Adrenal gland (tissue), 12 donors: ENCODE results near the gene SMARCD3. TPM values are rescaled to one million over a fixed set of nuclear protein-coding genes. Genes with fewer than 3 reads are reported as not detected.

Experiments
- DNase-seq, 7 donors: peaks; one replicate each; pipeline ENCODE4 v3.0.0-alpha.2; 2019 to 2020
- H3K27ac ChIP-seq, 5 donors: fragments of 200-600 bp; sonication (generic) in 4 of 5; 1 replicate in 3 of 5; 2 replicates in 2 of 5; pipeline versions ENCODE4 v1.5.1 to v1.8.0; 2016 to 2020; ENCODE audit warnings: mild to moderate bottlenecking in 1 of 5
- H3K27me3 ChIP-seq: fragments of 200-600 bp; 2 replicates; pipeline ENCODE4 v1.8.0; 2021
- H3K36me3 ChIP-seq, 2 donors: fragments of 200-600 bp; replicated peaks in 1 of 2; 1 replicate in 1 of 2; 2 replicates in 1 of 2; pipeline versions ENCODE4 v1.5.1 to v1.8.0; 2018 to 2022
- H3K4me1 ChIP-seq, 2 donors: fragments of 200-600 bp; replicated peaks in 1 of 2; 1 replicate in 1 of 2; 2 replicates in 1 of 2; pipeline versions ENCODE4 v1.5.1 to v1.8.0; 2018 to 2021
- H3K4me3 ChIP-seq, 4 donors: fragments of 200-600 bp; sonication (generic) in 3 of 4; one replicate each; pipeline ENCODE4 v1.5.1; 2016 to 2018
- H3K9me3 ChIP-seq, 3 donors: fragments of 200-600 bp; sonication (generic) in 1 of 3; replicated peaks in 1 of 3; 1 replicate in 2 of 3; 2 replicates in 1 of 3; pipeline versions ENCODE4 v1.5.1 to v1.8.0; 2016 to 2021
- POLR2A ChIP-seq, 2 donors: fragments of 450-650 bp; IDR thresholded peaks; one replicate each; pipeline ENCODE4 v1.6.1; 2017; ENCODE audit warnings: antibody characterized with exemption in 2 of 2, mild to moderate bottlenecking in 2 of 2, moderate library complexity in 1 of 2
- WGBS, 4 donors: extraction: QIAGEN DNeasy Blood & Tissue Kit in 2 of 4; methylation state at CpG; one replicate each; pipeline versions ENCODE4 v1.1.5 to v1.1.7; 2013 to 2017; 5-methylcytosine and 5-hydroxymethylcytosine counted together
- intact Hi-C, 2 donors: fragments of 100-400 bp; cut with DNase I; formaldehyde crosslinking; loops; one replicate each; pipeline versions ENCODE4 v1.14.1 to v1.15.0; 2022 to 2023
- polyA plus RNA-seq, 3 donors: library from polyadenylated mRNA; stranded (reverse); fragments of 200-250 nt in 2 of 3; fragments of 350-450 nt in 1 of 3; fragmentation: Illumina TruSeq in 1 of 3; extraction: RNeasy Lipid Tissue Mini Kit (QIAGEN cat#74804) in 1 of 3; gene quantifications; one replicate each; pipeline ENCODE4 v1.2.3, GENCODE V29; 2013 to 2014
- total RNA-seq, 9 donors: library from RNA; depleted of rRNA in 4 of 9; stranded (reverse); fragments of >200 nt in 4 of 9; fragments of 120-200 nt in 1 of 9; fragmentation: NEBNext Ultra II Directional in 1 of 9; extraction: Animal tissue kit (Norgen Biotek cat#: 25700) in 1 of 9; gene quantifications; one replicate each; pipeline versions ENCODE4 v1.1.0 to v1.2.4, GENCODE V29; 2013 to 2023
- TF ChIP-seq, protein P1 (sequence below), 6 experiments: fragments of 450-650 bp in 4 of 6; fragments of 200-600 bp in 2 of 6; sonication (generic) in 1 of 6; IDR thresholded peaks; 1 replicate in 5 of 6; 2 replicates in 1 of 6; pipeline versions ENCODE4 v1.5.1 to v1.8.0; 2016 to 2021; ENCODE audit warnings: antibody characterized with exemption in 6 of 6, mild to moderate bottlenecking in 2 of 6, moderate library complexity in 1 of 6
- donor health status: healthy with polysubstance abuse.
- donor health status: Bipolar disorder and iron deficiency.
- donor health status: DM: yes; HTN: yes; CAD: no.
- donor health status: DM: no; HTN: no; CAD: no.
- donor health status: DM: no; HTN: no; CAD: no.
- donor health status: DM: yes; HTN: yes; CAD: no.

The SMARCD3 gene
- total and polyA plus RNA-seq, 12 donors = 46.4 to 194 (median 109) TPM

DNA sequence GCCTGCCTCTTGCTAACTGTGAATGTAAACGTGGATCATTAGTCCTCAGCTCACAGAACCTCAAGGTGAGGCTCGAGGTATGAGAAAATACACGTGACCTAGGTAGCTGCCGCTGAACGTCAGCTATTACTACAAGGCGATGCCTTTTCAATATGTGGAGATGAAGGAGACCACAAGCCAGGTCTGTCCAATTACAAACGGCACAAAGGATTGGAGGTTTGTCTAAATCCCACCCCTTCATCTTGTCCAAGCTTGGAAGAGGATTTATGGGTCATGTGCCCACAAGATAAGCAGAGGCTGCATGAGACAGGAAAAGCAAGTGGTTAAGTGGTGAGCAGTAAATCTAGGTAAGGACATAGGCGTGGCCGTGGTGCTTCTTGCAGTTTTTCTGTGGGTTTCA is 41.6 kb downstream of the SMARCD3 start:
- intact Hi-C loops = no loop called here
- TF ChIP-seq, protein P1, sequence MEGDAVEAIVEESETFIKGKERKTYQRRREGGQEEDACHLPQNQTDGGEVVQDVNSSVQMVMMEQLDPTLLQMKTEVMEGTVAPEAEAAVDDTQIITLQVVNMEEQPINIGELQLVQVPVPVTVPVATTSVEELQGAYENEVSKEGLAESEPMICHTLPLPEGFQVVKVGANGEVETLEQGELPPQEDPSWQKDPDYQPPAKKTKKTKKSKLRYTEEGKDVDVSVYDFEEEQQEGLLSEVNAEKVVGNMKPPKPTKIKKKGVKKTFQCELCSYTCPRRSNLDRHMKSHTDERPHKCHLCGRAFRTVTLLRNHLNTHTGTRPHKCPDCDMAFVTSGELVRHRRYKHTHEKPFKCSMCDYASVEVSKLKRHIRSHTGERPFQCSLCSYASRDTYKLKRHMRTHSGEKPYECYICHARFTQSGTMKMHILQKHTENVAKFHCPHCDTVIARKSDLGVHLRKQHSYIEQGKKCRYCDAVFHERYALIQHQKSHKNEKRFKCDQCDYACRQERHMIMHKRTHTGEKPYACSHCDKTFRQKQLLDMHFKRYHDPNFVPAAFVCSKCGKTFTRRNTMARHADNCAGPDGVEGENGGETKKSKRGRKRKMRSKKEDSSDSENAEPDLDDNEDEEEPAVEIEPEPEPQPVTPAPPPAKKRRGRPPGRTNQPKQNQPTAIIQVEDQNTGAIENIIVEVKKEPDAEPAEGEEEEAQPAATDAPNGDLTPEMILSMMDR (IDR thresholded peaks at IDR 0.05) = no peak
- TF ChIP-seq POLR2A (IDR thresholded peaks at IDR 0.05) = no peak
- H3K27ac ChIP-seq = no peak overlapping the region
- H3K27me3 ChIP-seq = no peaks in the 10 kb centered on the region
- H3K36me3 ChIP-seq = no peaks in the 10 kb centered on the region
- H3K4me3 ChIP-seq = no peak overlapping the region
- no peaks in the 10 kb centered on the region for H3K9me3 ChIP-seq
- 45 to 53% (median 50%) methylated on average over 9 of the region's 9 CpGs for WGBS, 4 donors
- DNase-seq = no peak
- no peaks in the 10 kb centered on the region for H3K4me1 ChIP-seq

DNA sequence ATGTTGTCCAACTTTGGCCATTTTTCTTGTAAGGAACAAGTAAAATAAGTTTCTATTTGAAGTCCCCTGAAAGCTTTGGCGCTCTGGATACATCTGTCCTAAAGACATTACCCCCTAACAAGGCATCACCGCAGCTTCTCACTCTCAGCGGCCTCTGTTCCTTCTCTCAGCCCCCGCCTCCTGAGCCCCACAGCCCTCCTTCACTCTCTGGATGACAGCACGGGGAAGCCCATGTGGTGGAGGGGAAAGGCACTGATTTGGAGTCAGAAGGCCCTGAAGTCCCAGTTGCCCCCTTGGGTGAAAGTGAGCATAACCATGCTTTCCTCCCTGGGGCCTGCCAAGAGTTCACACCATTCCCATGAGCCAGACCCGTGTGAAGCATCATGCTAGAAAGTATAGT is 42.8 kb downstream of the SMARCD3 start:
- H3K4me1 ChIP-seq = no peaks in the 10 kb centered on the region
- DNase-seq = no peak
- no peaks in the 10 kb centered on the region for H3K27me3 ChIP-seq
- WGBS, 4 donors = 70 to 84% (median 74%) methylated on average over 5 to 6 of the region's 6 CpGs
- no peak overlapping the region for H3K27ac ChIP-seq
- no peak overlapping the region for H3K4me3 ChIP-seq
- H3K9me3 ChIP-seq = no peaks in the 10 kb centered on the region
- TF ChIP-seq, protein P1 (IDR thresholded peaks at IDR 0.05) = no peak
- no peak for TF ChIP-seq POLR2A (IDR thresholded peaks at IDR 0.05)
- intact Hi-C loops = no loop called here
- no peaks in the 10 kb centered on the region for H3K36me3 ChIP-seq

DNA sequence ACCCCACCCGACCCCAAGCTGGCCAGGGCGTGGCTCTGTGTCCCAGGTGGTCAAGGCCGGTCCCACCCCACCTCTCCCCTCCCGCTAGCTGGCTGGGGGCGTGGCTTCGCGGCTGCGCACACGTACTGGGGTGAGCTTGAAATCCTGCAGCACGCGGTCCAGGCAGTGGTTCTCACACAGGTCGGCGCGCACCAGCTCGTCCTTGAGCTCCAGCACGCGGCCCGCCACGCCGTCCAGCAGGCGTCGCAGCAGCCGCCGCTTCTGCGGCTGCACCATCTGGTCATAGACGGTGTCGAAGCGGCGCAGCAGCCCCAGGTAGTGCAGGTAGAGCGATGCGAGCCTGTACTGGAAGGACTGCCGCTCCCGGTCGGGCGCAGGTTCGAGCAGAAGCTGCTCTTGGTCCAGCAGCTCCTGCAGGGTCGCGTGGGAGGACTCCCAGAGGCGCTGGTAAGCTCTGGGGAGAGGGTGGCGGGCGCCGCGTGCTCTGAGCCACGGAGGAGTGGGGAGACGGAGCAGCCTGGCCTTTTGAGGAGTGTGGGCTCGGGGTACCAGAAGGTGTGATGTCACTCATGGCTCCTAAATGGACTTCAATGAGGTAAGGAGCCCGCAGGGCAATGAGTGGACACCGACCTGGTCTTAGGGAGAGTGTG is 44.0 kb downstream of the SMARCD3 start:
- DNase-seq = no peak
- 63 to 83% (median 73%) methylated on average over 19 to 48 of the region's 48 CpGs for WGBS, 4 donors
- H3K9me3 ChIP-seq = no peaks in the 10 kb centered on the region
- H3K36me3 ChIP-seq = no peaks in the 10 kb centered on the region
- H3K4me1 ChIP-seq = no peaks in the 10 kb centered on the region
- TF ChIP-seq, protein P1 (IDR thresholded peaks at IDR 0.05) = peak in 1 of 6 experiments; percentile 3
- no peak for TF ChIP-seq POLR2A (IDR thresholded peaks at IDR 0.05)
- H3K27ac ChIP-seq = no peak overlapping the region
- H3K27me3 ChIP-seq = no peaks in the 10 kb centered on the region
- intact Hi-C loops = no loop called here
- no peak overlapping the region for H3K4me3 ChIP-seq

DNA sequence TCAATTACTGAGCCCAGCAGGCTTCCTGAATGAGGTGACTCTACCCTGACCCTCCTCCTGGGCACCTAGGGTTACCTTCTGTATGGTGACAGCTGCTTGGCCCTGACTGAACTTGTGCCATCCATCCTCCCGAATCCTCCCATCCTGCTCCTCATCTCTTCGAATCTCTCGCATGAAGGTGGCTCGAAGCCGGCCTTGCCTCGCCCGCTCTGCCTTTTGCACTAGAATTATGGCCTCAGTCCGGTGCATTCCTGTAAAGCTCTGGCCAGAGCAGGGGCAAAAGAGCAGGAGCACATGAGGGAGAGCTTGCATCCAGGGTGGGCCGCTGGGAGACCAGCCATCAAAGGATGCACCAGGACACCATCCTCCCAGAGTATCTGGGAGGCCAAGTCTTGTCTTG is 45.7 kb downstream of the SMARCD3 start:
- no peak overlapping the region for H3K4me3 ChIP-seq
- WGBS, 4 donors = 86 to 94% (median 89%) methylated on average over 7 to 9 of the region's 9 CpGs
- no peaks in the 10 kb centered on the region for H3K9me3 ChIP-seq
- TF ChIP-seq, protein P1 (IDR thresholded peaks at IDR 0.05) = no peak
- no peak for TF ChIP-seq POLR2A (IDR thresholded peaks at IDR 0.05)
- no peak for DNase-seq
- no peaks in the 10 kb centered on the region for H3K27me3 ChIP-seq
- intact Hi-C loops = no loop called here
- no peak overlapping the region for H3K27ac ChIP-seq
- no peaks in the 10 kb centered on the region for H3K36me3 ChIP-seq
- no peaks in the 10 kb centered on the region for H3K4me1 ChIP-seq
